Activated T-helper 2 cell treated with anti-CD3 and anti-CD28 coated beads, Interferon-gamma antibody, Interleukin-2, Interleukin-4, amounts not matched to agents 10 μg/mL and 5 μg/mL and 100 μg/mL, durations not matched to agents 14 hours and 24 hours and 36 hours (primary cell): ENCODE results near the gene GDF15. TPM values are rescaled to one million over a fixed set of nuclear protein-coding genes. Genes with fewer than 3 reads are reported as not detected.
"Not testable (repeated sequence)": the region's sequence is repeated elsewhere in the genome, so short reads cannot be mapped to it uniquely, and the experiment has no call there.

ENCODE experiments used
- DNase-seq: peaks from one replicate; pipeline ENCODE4 v3.0.0; 2021; ENCODE audit warnings: low spot score
- H3K27ac Mint-ChIP-seq: one replicate; pipeline ENCODE4 v1.8.0; 2021; ENCODE audit warnings: mixed read lengths
- H3K27me3 Mint-ChIP-seq: one replicate; pipeline ENCODE4 v1.8.0; 2021; ENCODE audit warnings: low read depth, mixed read lengths
- H3K36me3 Mint-ChIP-seq: one replicate; pipeline ENCODE4 v1.8.0; 2021; ENCODE audit warnings: low read depth, mixed read lengths
- H3K4me1 Mint-ChIP-seq: one replicate; pipeline ENCODE4 v1.8.0; 2021; ENCODE audit warnings: low read depth, mixed read lengths
- H3K4me3 Mint-ChIP-seq: one replicate; pipeline ENCODE4 v1.8.0; 2021; ENCODE audit warnings: low read depth, mild to moderate bottlenecking, moderate library complexity, mixed read lengths
- H3K9me3 Mint-ChIP-seq: one replicate; pipeline ENCODE4 v1.8.0; 2021; ENCODE audit warnings: mixed read lengths
- intact Hi-C: fragments of 100-400 bp; cut with micrococcal nuclease; formaldehyde crosslinking; loops from one replicate; pipeline ENCODE4 v1.15.1; 2023
- total RNA-seq: library from RNA; stranded (reverse); gene quantifications from 2 replicates; pipeline ENCODE4 v1.2.3, GENCODE V29; 2022

GDF15 gene
- not detected in 2 replicates for total RNA-seq

- no peak within 1 kb of the TSS for H3K27ac Mint-ChIP-seq
- H3K4me1 Mint-ChIP-seq, result peaks cover 4% of the 10 kb centered on the region
- no peak for DNase-seq
- no peaks in the 10 kb centered on the region for H3K9me3 Mint-ChIP-seq
- H3K27me3 Mint-ChIP-seq, result peaks cover 46% of the 10 kb centered on the region
- intact Hi-C loops, result no loop called here
- H3K36me3 Mint-ChIP-seq, result no peaks in the 10 kb centered on the region
- H3K4me3 Mint-ChIP-seq, result no peak within 1 kb of the TSS
Measured at GRCh38 chr19:18385675-18386542, at the start of gene GDF15. GDF15 (plus strand) TSS chr19:18386158; CDS start chr19:18386190, 32 bp downstream.

- Mint-ChIP-seq H3K4me1 (peaks cover 6% of the 10 kb centered on the region), H3K27ac (no peak overlapping the region), H3K36me3 (no peaks in the 10 kb centered on the region), H3K27me3 (no peaks in the 10 kb centered on the region), H3K4me3 (peak overlapping the region; percentile 64), H3K9me3 (no peaks in the 10 kb centered on the region)
- intact Hi-C loops, result no loop called here
- DNase-seq, result no peak
Measured at GRCh38 chr19:18338541-18338940, 47.4 kb upstream of the GDF15 start.

GRCh38 chr19:18339723-18340122 lies 46.2 kb upstream of the GDF15 start:
- Mint-ChIP-seq H3K9me3 (no peaks in the 10 kb centered on the region), H3K4me3 (peak overlapping the region; percentile 86), H3K27me3 (no peaks in the 10 kb centered on the region), H3K36me3 (peaks cover 8% of the 10 kb centered on the region), H3K27ac (peak overlapping the region; percentile 59), H3K4me1 (peaks cover 6% of the 10 kb centered on the region)
- intact Hi-C loops, result loop anchor here (2.0 kb wide), 1 partner anchor 35 kb away; no protein-coding TSS in a partner anchor
- no peak for DNase-seq

GRCh38 chr19:18340190-18340989 lies 45.6 kb upstream of the GDF15 start, which contains the start of gene PGPEP1:
PGPEP1 (plus strand) TSS chr19:18340598; CDS start chr19:18340682, 84 bp downstream.
- H3K27ac Mint-ChIP-seq, result peak within 1 kb of the TSS; percentile 89
- no peaks in the 10 kb centered on the region for H3K27me3 Mint-ChIP-seq
- H3K4me3 Mint-ChIP-seq, result peak within 1 kb of the TSS; percentile 86
- intact Hi-C loops, result loop anchor here (2.0 kb wide), 1 partner anchor 36 kb away; no protein-coding TSS in a partner anchor
- no peaks in the 10 kb centered on the region for H3K9me3 Mint-ChIP-seq
- peaks cover 6% of the 10 kb centered on the region for H3K4me1 Mint-ChIP-seq
- peaks cover 13% of the 10 kb centered on the region for H3K36me3 Mint-ChIP-seq
- peak; percentile 50 for DNase-seq

- no peaks in the 10 kb centered on the region for H3K27me3 Mint-ChIP-seq
- H3K4me3 Mint-ChIP-seq, result peak overlapping the region; percentile 86
- peak; percentile 40 for DNase-seq
- H3K27ac Mint-ChIP-seq, result peak overlapping the region; percentile 89
- H3K4me1 Mint-ChIP-seq, result peaks cover 6% of the 10 kb centered on the region
- intact Hi-C loops, result loop anchor here (2.0 kb wide), 1 partner anchor 36 kb away; no protein-coding TSS in a partner anchor
- H3K36me3 Mint-ChIP-seq, result peaks cover 17% of the 10 kb centered on the region
- H3K9me3 Mint-ChIP-seq, result no peaks in the 10 kb centered on the region
Measured at GRCh38 chr19:18340990-18341868, 44.7 kb upstream of the GDF15 start.

GRCh38 chr19:18342090-18342632 lies 43.8 kb upstream of the GDF15 start:
- H3K9me3 Mint-ChIP-seq, result no peaks in the 10 kb centered on the region
- no peak for DNase-seq
- no peaks in the 10 kb centered on the region for H3K27me3 Mint-ChIP-seq
- peaks cover 19% of the 10 kb centered on the region for H3K36me3 Mint-ChIP-seq
- intact Hi-C loops, result no loop called here
- H3K27ac Mint-ChIP-seq, result no peak overlapping the region
- peaks cover 6% of the 10 kb centered on the region for H3K4me1 Mint-ChIP-seq
- H3K4me3 Mint-ChIP-seq, result peak overlapping the region; percentile 33

GRCh38 chr19:18344582-18344950 lies 41.4 kb upstream of the GDF15 start:
- Mint-ChIP-seq H3K27me3 (no peaks in the 10 kb centered on the region), H3K4me1 (peaks cover 5% of the 10 kb centered on the region), H3K36me3 (peaks cover 22% of the 10 kb centered on the region), H3K4me3 (no peak overlapping the region), H3K27ac (no peak overlapping the region), H3K9me3 (no peaks in the 10 kb centered on the region)
- no peak for DNase-seq
- intact Hi-C loops, result no loop called here

GRCh38 chr19:18345296-18345695 lies 40.7 kb upstream of the GDF15 start:
- Mint-ChIP-seq H3K27ac (no peak overlapping the region), H3K4me1 (peaks cover 3% of the 10 kb centered on the region), H3K36me3 (peaks cover 28% of the 10 kb centered on the region), H3K4me3 (no peak overlapping the region), H3K9me3 (no peaks in the 10 kb centered on the region), H3K27me3 (no peaks in the 10 kb centered on the region)
- intact Hi-C loops, result loop anchor here (5.0 kb wide), 1 partner anchor 67 kb away; no protein-coding TSS in a partner anchor
- no peak for DNase-seq

- Mint-ChIP-seq H3K36me3 (peaks cover 31% of the 10 kb centered on the region), H3K4me1 (peaks cover 3% of the 10 kb centered on the region), H3K9me3 (no peaks in the 10 kb centered on the region), H3K27ac (no peak overlapping the region), H3K27me3 (no peaks in the 10 kb centered on the region), H3K4me3 (no peak overlapping the region)
- intact Hi-C loops, result loop anchor here (5.0 kb wide), 1 partner anchor 66 kb away; no protein-coding TSS in a partner anchor
- no peak for DNase-seq
Measured at GRCh38 chr19:18346091-18346490, 39.9 kb upstream of the GDF15 start.

GRCh38 chr19:18348171-18348570 lies 37.8 kb upstream of the GDF15 start:
- H3K4me3 Mint-ChIP-seq, result no peak overlapping the region
- no peaks in the 10 kb centered on the region for H3K27me3 Mint-ChIP-seq
- H3K27ac Mint-ChIP-seq, result no peak overlapping the region
- H3K9me3 Mint-ChIP-seq, result no peaks in the 10 kb centered on the region
- H3K4me1 Mint-ChIP-seq, result no peaks in the 10 kb centered on the region
- peaks cover 31% of the 10 kb centered on the region for H3K36me3 Mint-ChIP-seq
- DNase-seq, result no peak
- intact Hi-C loops, result loop anchor here (5.0 kb wide), 1 partner anchor 64 kb away; no protein-coding TSS in a partner anchor

GRCh38 chr19:18348818-18349339 lies 37.1 kb upstream of the GDF15 start:
- H3K4me1 Mint-ChIP-seq, H3K27me3 Mint-ChIP-seq, H3K27ac Mint-ChIP-seq, H3K4me3 Mint-ChIP-seq, H3K9me3 Mint-ChIP-seq, DNase-seq: not testable (repeated sequence)
- peaks cover 33% of the 10 kb centered on the region for H3K36me3 Mint-ChIP-seq
- intact Hi-C loops, result loop anchor here (5.0 kb wide), 1 partner anchor 63 kb away; no protein-coding TSS in a partner anchor
